DMS 273 (cell line): ENCODE data around the gene FCGBP.

Source experiments
- DNase-seq: peaks from one replicate; lab custom pipeline; 2025; ENCODE audit not compliant: unreplicated experiment; lab: John Stamatoyannopoulos, UW

Gene FCGBP

DNA sequence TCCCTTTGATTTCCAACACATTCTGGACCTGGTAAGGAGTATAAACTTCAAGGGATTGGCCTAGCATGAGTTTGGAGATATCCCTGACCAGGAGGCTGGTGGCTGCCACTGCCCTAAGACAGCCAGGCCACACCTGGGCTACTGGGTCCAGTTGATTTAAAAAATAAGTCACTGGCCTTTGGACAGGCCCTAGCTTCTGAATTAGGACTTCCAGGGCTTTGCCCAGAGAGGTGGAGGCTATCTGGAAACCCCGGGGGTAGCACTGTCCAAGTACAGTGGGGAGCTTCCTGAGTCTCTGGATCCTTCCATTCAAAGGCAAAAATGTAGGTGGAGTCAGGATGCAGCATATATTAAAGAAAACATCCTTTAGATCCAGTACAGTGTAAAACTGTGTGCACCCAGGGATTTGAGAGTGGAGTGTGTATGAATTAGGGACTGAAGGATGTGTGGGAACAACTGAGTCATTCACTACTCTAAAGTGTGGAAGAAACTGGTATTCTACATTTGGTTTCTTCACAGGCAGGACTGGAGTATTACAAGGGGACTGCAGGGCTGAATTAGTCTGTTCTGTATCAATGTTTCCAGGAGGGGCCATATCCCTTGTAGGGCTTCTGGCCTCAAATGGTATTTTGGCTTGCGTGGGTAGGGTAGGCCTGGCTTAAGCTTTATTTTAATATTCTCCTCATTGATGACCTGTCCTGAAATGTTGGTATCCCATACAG is 14.8 kb upstream of the FCGBP start:
- no peak for DNase-seq

- DNase-seq: no peak
Measured at GRCh38 chr19:39946532-39946931, 12.1 kb upstream of the FCGBP start.

- DNase-seq: no peak
Measured at GRCh38 chr19:39943586-39943985, 9.2 kb upstream of the FCGBP start.

DNA sequence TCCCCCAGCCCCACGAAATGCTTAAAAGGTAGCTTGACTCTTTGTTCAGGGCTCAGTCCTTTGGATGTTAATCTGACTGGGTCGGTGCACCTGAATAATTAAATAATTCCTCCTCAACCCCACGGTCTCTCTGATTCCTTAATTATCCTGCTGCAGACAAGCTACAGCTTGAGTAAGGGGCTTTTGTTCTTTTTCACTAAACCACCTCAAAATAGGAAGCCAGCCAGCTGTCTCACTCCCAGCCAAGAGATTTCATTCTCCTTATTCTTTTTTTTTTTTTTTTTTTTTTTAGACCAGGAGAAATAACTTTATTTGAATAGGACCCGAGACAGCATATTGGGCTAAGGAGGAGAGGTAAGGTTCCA is 7.9 kb upstream of the FCGBP start:
- no peak for DNase-seq

DNA sequence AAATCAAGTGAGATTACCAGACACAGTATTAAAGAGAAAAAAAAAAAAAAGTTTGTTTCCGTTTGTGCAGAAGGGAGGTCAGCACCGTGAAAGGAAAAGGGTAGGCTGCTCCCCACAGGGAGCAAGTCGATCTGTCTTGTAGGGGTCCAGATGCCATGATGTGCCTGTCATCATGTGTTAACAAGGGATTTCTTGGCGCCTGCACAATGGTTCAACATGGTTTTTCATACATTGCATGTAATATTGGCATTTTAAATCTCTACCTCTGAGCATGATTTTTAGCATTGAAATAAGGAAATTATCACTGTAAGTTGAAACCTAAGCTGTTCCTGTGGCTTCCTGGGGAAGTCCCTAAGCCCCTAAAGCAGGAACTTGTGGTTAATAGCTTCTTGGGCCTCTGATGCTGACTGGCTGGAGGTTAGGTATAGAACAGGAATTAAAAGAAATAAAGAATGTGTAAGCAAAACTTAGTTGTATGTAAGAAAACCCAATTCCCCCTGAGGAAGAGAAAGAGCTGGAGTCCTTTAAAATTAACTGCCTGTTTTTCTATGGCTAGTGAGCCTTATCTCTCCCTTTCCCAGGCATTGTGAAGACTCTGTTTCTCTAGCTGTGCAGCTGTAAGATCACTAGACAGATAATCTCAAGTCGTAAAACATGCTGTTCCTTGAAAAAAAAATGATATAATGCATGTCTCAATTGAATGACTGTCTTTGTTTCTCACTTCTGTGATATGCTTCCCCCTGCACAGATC is 7.4 kb upstream of the FCGBP start:
- no peak for DNase-seq

DNA sequence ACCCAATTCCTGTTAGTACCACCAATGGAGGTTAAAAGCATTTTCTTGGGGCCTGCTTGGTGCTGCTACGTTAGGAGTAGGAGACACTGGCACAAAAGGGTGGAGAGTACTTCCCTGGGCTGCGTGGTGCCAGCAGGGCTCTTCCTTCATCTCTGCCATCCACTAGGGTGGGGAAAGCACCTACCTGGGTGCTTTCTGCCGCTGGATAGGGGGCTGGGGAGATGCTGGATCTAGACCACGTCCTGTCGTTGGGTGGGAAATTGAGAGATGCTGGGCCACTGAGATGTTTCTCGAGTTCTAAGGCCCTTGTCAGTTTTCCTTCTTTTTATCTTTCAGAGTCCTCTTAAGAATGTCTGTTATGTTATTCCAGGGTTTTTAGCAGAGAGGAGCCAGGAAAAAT is 6.7 kb upstream of the FCGBP start:
- no peak for DNase-seq

- no peak for DNase-seq
Measured at GRCh38 chr19:39940221-39940833, 5.9 kb upstream of the FCGBP start.

- DNase-seq: no peak
Measured at GRCh38 chr19:39939556-39939955, 5.1 kb upstream of the FCGBP start.

GRCh38 chr19:39937787-39938186 is 3.4 kb upstream of the FCGBP start:
- no peak for DNase-seq

GRCh38 chr19:39937094-39937720 is 2.8 kb upstream of the FCGBP start:
- no peak for DNase-seq

GRCh38 chr19:39936622-39937021 is 2.2 kb upstream of the FCGBP start:
- no peak for DNase-seq

DNA sequence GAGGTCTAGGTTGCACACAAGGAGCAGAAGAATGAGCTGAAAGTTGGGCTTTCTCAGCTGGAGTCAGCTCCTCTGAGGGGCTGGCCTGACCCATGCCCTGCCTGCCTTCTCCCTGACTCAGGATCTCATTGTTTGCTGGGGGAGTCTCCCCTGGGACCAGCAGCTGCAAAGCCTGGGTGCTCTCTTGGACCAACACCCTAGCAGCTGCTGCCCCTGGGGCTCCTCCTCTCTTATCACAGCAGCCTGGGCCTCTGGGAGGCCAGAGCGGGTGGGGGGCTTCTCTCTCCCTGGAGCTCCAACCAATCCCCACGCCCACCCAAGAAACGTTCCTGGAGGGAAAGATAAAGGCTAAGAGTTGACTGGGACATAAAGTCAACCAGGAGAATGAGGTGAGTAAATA is 1.6 kb upstream of the FCGBP start:
- DNase-seq: no peak

- DNase-seq: no peak
Measured at GRCh38 chr19:39935364-39935661, 879 bp upstream of the FCGBP start.

DNA sequence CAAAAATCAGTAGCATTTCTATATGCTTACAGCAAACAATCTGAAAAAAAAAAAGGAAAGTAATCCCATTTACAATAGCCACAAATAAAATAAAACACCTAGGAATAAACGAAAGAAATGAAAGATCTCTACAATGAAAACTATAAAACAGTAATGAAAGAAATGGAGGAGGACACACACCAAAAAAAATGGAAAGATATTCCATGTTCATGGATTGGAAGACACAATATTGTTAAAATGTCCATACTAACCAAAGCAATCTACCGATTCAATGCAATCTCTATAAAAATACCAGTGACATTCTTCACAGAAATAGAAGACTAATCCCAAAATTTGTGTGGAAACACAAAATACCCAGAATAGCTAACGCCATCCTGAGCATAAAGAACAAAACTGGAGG is 4.7 kb downstream of the FCGBP start:
- DNase-seq: no peak

GRCh38 chr19:39928357-39928725 is 6.1 kb downstream of the FCGBP start:
- DNase-seq: no peak

DNA sequence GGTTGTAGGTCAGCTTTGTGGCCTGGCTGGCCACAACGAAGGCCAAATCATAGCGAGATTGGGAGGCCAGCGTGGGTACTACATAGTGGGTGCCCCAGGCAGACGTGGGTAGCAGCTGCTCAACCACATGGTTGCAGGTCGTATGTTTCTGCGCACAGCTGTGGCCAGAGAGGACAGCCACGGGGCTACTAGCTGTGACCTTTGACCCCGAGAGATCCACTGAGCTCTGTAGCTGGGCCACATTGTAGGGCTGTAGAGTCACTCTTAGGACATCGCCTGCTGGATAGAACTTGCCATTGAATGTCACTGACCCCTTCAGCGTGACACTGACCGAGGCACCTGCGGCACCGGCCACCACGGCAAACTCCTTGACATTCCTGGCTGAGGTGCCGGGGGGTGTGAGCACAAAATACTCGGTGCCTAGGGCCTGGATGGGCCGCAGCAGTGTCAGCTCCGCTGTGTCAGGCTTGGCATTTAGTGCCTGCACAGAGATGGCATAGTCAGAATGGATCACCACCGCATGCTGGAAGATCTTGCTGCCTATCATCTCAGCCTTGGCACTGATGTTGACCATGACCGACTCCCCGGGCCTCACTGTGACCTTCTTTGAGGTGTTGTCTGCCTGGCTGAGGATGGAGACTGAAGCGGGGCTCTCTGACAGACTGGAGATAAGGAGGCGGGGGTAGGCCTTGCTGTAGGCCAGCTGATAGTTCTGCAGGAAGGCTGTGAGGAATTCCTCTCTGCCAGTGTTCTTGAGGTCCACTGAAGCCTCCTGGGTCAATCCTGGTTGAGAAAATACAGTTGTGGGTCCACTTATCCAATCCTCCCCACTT is 6.7 kb downstream of the FCGBP start:
- no peak for DNase-seq

GRCh38 chr19:39927076-39927475 is 7.4 kb downstream of the FCGBP start:
- DNase-seq: no peak

- no peak for DNase-seq
Measured at GRCh38 chr19:39926170-39926760, 8.2 kb downstream of the FCGBP start.

GRCh38 chr19:39924952-39925351 is 9.5 kb downstream of the FCGBP start:
- DNase-seq: no peak

GRCh38 chr19:39924389-39924788 is 10.0 kb downstream of the FCGBP start:
- no peak for DNase-seq

- DNase-seq: no peak
Measured at GRCh38 chr19:39923862-39924261, 10.6 kb downstream of the FCGBP start.
